HG03342 (cell line): ENCODE measurements around the gene LRMDA.

Experiments
- ATAC-seq: cut with Tn5 transposase; IDR thresholded peaks from one replicate; pipeline ENCODE4 v1.9.1; 2021; ENCODE audit warnings: mild to moderate bottlenecking, moderate library complexity; ENCODE audit not compliant: unreplicated experiment

LRMDA gene

GRCh38 chr10:75935650-75936400, 504.4 kb downstream of the LRMDA start:
- ATAC-seq = no peak

- ATAC-seq = no peak
Observed at GRCh38 chr10:75936841-75937240, 505.4 kb downstream of the LRMDA start.

- no peak for ATAC-seq
Observed at GRCh38 chr10:75937823-75938222, 506.4 kb downstream of the LRMDA start.

- no peak for ATAC-seq
Observed at GRCh38 chr10:75938380-75939122, 507.1 kb downstream of the LRMDA start.

GRCh38 chr10:75939541-75939940, 508.1 kb downstream of the LRMDA start:
- ATAC-seq = no peak

GRCh38 chr10:75940742-75941141, 509.3 kb downstream of the LRMDA start:
- no peak for ATAC-seq

- ATAC-seq = no peak
Observed at GRCh38 chr10:75941223-75941801, 509.9 kb downstream of the LRMDA start.

GRCh38 chr10:75944061-75944460, 512.6 kb downstream of the LRMDA start:
- ATAC-seq = no peak

- no peak for ATAC-seq
Observed at GRCh38 chr10:75948583-75948982, 517.2 kb downstream of the LRMDA start.

- no peak for ATAC-seq
Observed at GRCh38 chr10:75950307-75950706, 518.9 kb downstream of the LRMDA start.

- ATAC-seq = no peak
Observed at GRCh38 chr10:75950997-75951589, 519.7 kb downstream of the LRMDA start.

GRCh38 chr10:75951627-75952026, 520.2 kb downstream of the LRMDA start:
- ATAC-seq = no peak

GRCh38 chr10:75952093-75952492, 520.7 kb downstream of the LRMDA start:
- ATAC-seq = no peak

- ATAC-seq = no peak
Observed at GRCh38 chr10:75954486-75954885, 523.1 kb downstream of the LRMDA start.

- no peak for ATAC-seq
Observed at GRCh38 chr10:75955973-75956502, 524.6 kb downstream of the LRMDA start.

GRCh38 chr10:75956624-75957023, 525.2 kb downstream of the LRMDA start:
- ATAC-seq = no peak

- no peak for ATAC-seq
Observed at GRCh38 chr10:75957314-75958120, 526.1 kb downstream of the LRMDA start.

- no peak for ATAC-seq
Observed at GRCh38 chr10:75959209-75959608, 527.8 kb downstream of the LRMDA start.

GRCh38 chr10:75959912-75960311, 528.5 kb downstream of the LRMDA start:
- ATAC-seq = no peak

GRCh38 chr10:75962395-75963061, 531.1 kb downstream of the LRMDA start:
- no peak for ATAC-seq
